Keratinocyte (primary cell): ENCODE results near the gene MVB12B. TPM values are rescaled to one million over a fixed set of nuclear protein-coding genes. Genes with fewer than 3 reads are reported as not detected.

Source experiments
- DNase-seq: peaks from one replicate; pipeline ENCODE4 v3.0.0-alpha.2; 2011; ENCODE audit warnings: low read depth, missing footprints, low spot score
- FAIRE-seq: peaks from 2 replicates; lab custom pipeline; 2011; peaks lifted over from hg19 to GRCh38; lab: Jason Lieb, UNC
- H2AFZ ChIP-seq: 2 replicates; pipeline ENCODE4 v1.6.0; 2012; ENCODE audit warnings: low read length, control low read depth, inconsistent platforms; ENCODE audit not compliant: control insufficient read depth
- H3K27ac ChIP-seq: 2 replicates; pipeline ENCODE4 v1.5.1; 2011; ENCODE audit warnings: low read length; ENCODE audit not compliant: control insufficient read depth, insufficient read depth
- H3K27me3 ChIP-seq: 3 replicates; pipeline ENCODE4 v1.6.0; 2011; ENCODE audit warnings: low read length; ENCODE audit not compliant: control insufficient read depth, insufficient read depth; ENCODE audit errors: extremely low read depth
- H3K36me3 ChIP-seq, 2 experiments: 2 replicates in 1 of 2; 3 replicates in 1 of 2; pipeline ENCODE4 v1.5.1; 2011; ENCODE audit warnings: low read length in 2 of 2, mild to moderate bottlenecking in 1 of 2; ENCODE audit not compliant: control insufficient read depth in 2 of 2, insufficient read depth in 2 of 2; ENCODE audit errors: extremely low read depth in 1 of 2
- H3K4me1 ChIP-seq: 3 replicates; pipeline ENCODE4 v1.5.1; 2011; ENCODE audit warnings: low read length; ENCODE audit not compliant: control insufficient read depth, insufficient read depth; ENCODE audit errors: extremely low read depth
- H3K4me2 ChIP-seq: 3 replicates; pipeline ENCODE4 v1.6.0; 2011; ENCODE audit warnings: low read depth, low read length; ENCODE audit not compliant: control insufficient read depth, insufficient read depth; ENCODE audit errors: extremely low read depth
- H3K4me3 ChIP-seq, 3 experiments: fragments of 200-600 bp in 1 of 3; sonication (generic) in 1 of 3; 2 replicates in 2 of 3; 3 replicates in 1 of 3; pipeline ENCODE4 v1.5.1; 2011 to 2016; ENCODE audit warnings: low read length in 3 of 3, mild to moderate bottlenecking in 3 of 3, control low read depth in 2 of 3, inconsistent platforms in 1 of 3, low read depth in 1 of 3, mixed read lengths in 1 of 3, mixed run types in 1 of 3, moderate library complexity in 1 of 3; ENCODE audit not compliant: control insufficient read depth in 2 of 3, insufficient read depth in 2 of 3; ENCODE audit errors: extremely low read depth in 1 of 3
- H3K79me2 ChIP-seq: 2 replicates; pipeline ENCODE4 v1.6.0; 2012; ENCODE audit warnings: low read length; ENCODE audit not compliant: control insufficient read depth, insufficient read depth
- H3K9ac ChIP-seq: 3 replicates; pipeline ENCODE4 v1.6.0; 2011; ENCODE audit warnings: low read length; ENCODE audit not compliant: control insufficient read depth, insufficient read depth; ENCODE audit errors: extremely low read depth
- H3K9me1 ChIP-seq: 3 replicates; pipeline ENCODE4 v1.6.0; 2011; ENCODE audit warnings: low read length; ENCODE audit not compliant: control insufficient read depth, insufficient read depth; ENCODE audit errors: extremely low read depth
- H3K9me3 ChIP-seq: 2 replicates; pipeline ENCODE4 v1.5.1; 2012; ENCODE audit warnings: low read depth, low read length; ENCODE audit not compliant: control insufficient read depth
- H4K20me1 ChIP-seq: 3 replicates; pipeline ENCODE4 v1.6.0; 2011; ENCODE audit warnings: low read length; ENCODE audit not compliant: control insufficient read depth, insufficient read depth; ENCODE audit errors: extremely low read depth
- EZH2 ChIP-seq: IDR thresholded peaks from one replicate; pipeline ENCODE4 v1.6.1; 2012; ENCODE audit warnings: inconsistent platforms, mild to moderate bottlenecking, low read length, moderate library complexity
- dilution Hi-C: fragments of 300-500 bp; cut with MboI; formaldehyde crosslinking; loops from one replicate; pipeline ENCODE4 v1.7.0; 2020; ENCODE audit warnings: low sequenced_read_pairs; ENCODE audit not compliant: extremely low pct_ligation_motif_present
- polyA plus RNA-seq, 5 experiments: library from polyadenylated mRNA; depleted of rRNA in 3 of 5; stranded (reverse) in 3 of 5; stranded (forward) in 1 of 5; unstranded in 1 of 5; fragments of >200 nt; gene quantifications; 1 replicate in 1 of 5; 2 replicates in 3 of 5; 3 replicates in 1 of 5; pipeline versions ENCODE4 v1.2.1 to v1.2.3, GENCODE V29; 2011 to 2012; ENCODE audit warnings: missing spikeins in 2 of 5, low read depth in 1 of 5, low replicate concordance in 1 of 5
- TF ChIP-seq, protein P1 (sequence below), 3 experiments: IDR thresholded peaks in 1 of 3; conservative IDR thresholded peaks in 1 of 3; optimal IDR thresholded peaks in 1 of 3; 2 replicates in 2 of 3; 3 replicates in 1 of 3; pipeline versions ENCODE3 to v1.5.1; 2011; ENCODE audit warnings: low read length in 3 of 3, mild to moderate bottlenecking in 3 of 3, moderate library complexity in 2 of 3, control low read depth in 1 of 3, inconsistent platforms in 1 of 3; ENCODE audit not compliant: insufficient read depth in 2 of 3; ENCODE audit errors: extremely low read depth in 1 of 3

The MVB12B gene
- polyA plus RNA-seq, 1 donor (not counting 4 experiments of a cell fraction or from before 2014, with no cell fraction given) = 1.2 TPM

DNA sequence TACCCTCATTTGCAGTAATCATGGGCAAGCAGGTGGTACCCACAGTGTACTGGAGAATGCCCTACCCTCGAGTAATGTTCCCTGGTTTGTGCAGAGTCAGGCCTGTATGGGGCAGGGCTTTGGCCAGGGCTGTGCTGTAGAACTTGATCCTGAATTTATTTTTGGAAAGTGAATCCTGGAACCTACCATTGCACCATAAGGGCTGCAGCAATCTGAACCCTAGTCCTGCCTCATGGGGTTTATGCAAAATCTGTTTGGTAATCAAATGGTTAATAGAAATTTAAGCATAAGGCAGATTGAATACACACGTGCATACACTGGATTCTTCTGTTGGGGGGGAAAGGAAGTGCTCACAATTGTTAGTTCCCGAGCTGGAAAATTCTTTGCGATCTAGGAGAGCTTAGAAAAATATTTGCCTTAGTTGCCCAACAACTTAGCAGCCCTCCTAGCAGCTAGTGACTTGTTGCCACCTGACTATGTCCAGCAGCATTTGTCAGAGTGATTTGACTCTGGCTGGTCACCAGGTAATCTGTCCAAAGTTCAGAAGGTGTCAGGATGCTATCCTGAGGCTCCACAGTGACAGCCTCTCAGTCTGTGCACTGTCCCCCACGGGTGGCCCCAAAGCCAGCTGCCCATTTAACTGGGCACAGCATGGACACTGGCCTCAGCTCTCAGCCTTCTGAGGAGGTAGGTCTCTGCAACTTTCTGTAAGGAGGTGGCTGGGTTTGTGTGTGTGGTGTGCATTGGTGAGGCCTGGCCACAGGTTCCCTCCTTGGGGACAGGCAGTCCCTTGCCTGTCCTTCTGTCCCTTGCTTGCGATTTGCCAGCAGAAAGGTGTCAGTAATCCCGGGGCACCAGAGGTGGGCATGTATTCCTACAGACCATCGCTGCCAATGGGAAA lies 8.3 kb downstream of the MVB12B start:
- Histone ChIP-seq H3K4me3 (no peak overlapping the region), H3K27me3 (no peaks in the 10 kb centered on the region), H3K4me2 (no peak overlapping the region), H3K9ac (no peak overlapping the region), H2AFZ (no peak overlapping the region), H3K9me3 (no peaks in the 10 kb centered on the region), H4K20me1 (no peaks in the 10 kb centered on the region), H3K79me2 (no peaks in the 10 kb centered on the region), H3K9me1 (no peaks in the 10 kb centered on the region), H3K36me3 (no peaks in the 10 kb centered on the region), H3K4me1 (no peaks in the 10 kb centered on the region), H3K27ac (no peak overlapping the region)
- TF ChIP-seq, protein P1, sequence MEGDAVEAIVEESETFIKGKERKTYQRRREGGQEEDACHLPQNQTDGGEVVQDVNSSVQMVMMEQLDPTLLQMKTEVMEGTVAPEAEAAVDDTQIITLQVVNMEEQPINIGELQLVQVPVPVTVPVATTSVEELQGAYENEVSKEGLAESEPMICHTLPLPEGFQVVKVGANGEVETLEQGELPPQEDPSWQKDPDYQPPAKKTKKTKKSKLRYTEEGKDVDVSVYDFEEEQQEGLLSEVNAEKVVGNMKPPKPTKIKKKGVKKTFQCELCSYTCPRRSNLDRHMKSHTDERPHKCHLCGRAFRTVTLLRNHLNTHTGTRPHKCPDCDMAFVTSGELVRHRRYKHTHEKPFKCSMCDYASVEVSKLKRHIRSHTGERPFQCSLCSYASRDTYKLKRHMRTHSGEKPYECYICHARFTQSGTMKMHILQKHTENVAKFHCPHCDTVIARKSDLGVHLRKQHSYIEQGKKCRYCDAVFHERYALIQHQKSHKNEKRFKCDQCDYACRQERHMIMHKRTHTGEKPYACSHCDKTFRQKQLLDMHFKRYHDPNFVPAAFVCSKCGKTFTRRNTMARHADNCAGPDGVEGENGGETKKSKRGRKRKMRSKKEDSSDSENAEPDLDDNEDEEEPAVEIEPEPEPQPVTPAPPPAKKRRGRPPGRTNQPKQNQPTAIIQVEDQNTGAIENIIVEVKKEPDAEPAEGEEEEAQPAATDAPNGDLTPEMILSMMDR (optimal IDR thresholded peaks at IDR 0.05 in 1 of 3, IDR thresholded peaks at IDR 0.05 in 1 of 3, conservative IDR thresholded peaks at IDR 0.05 in 1 of 3; ENCODE audit: extremely low read depth in 1 of 3, insufficient read depth in 2 of 3, low read length in 3 of 3) = no peak
- TF ChIP-seq EZH2 = no peak
- dilution Hi-C loops = no loop called here
- FAIRE-seq = no peak
- no peak for DNase-seq

DNA sequence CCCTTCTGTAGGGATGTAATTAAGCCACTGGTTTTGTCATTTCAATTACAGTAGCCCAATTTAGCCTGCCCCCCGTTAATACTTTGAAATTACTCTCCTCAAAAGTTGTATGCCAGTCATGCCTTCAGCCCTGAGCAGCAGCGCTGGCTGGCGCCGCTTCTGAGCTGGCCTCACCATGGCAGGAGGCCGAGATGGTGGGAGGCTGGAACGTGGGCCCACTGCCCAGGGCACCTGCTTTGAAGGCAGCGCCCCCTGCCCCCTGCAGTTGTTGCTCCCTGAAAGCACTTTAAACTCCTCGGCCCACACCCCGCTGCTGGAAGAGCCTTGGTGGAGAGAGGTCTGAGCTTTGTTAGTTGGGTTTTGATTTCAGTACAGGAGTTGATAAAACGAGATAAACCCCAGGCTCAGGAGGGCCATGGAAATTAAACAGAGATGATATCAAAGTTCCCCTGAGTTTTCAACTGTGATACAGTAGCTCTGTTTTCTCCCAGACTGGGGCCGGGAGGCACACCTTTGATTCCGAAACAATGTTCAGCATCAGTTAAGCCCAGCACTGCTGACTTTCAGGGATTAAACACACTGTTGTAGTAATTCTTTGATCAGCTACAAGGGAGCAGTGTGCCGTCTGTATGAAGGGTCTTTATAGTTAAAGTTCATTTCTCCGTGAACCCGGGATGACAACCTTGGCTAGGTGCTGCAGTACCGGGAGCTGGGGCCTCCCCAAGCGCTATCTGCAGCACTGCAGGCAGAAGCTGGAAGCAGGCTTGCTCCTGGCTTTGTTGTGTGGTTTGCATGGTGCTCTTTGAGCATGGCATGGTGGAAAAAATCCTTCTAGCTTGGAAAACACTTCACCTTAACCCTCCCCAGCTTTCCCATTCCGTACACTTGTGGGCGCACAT lies 9.5 kb downstream of the MVB12B start:
- Histone ChIP-seq H2AFZ (no peak overlapping the region), H3K4me2 (no peak overlapping the region), H3K79me2 (no peaks in the 10 kb centered on the region), H3K27ac (no peak overlapping the region), H3K36me3 (no peaks in the 10 kb centered on the region), H4K20me1 (no peaks in the 10 kb centered on the region), H3K4me3 (no peak overlapping the region), H3K27me3 (no peaks in the 10 kb centered on the region), H3K9ac (no peak overlapping the region), H3K9me3 (no peaks in the 10 kb centered on the region), H3K9me1 (no peaks in the 10 kb centered on the region), H3K4me1 (no peaks in the 10 kb centered on the region)
- no peak for TF ChIP-seq EZH2
- TF ChIP-seq, protein P1 (optimal IDR thresholded peaks at IDR 0.05 in 1 of 3, IDR thresholded peaks at IDR 0.05 in 1 of 3, conservative IDR thresholded peaks at IDR 0.05 in 1 of 3; ENCODE audit: extremely low read depth in 1 of 3, insufficient read depth in 2 of 3, low read length in 3 of 3) = no peak
- FAIRE-seq (no peak), DNase-seq (no peak)
- dilution Hi-C loops = no loop called here
